ENCODE data around the gene ABLIM3. TPM values are rescaled to one million over a fixed set of nuclear protein-coding genes. Genes with fewer than 3 reads are reported as not detected.

The ABLIM3 gene
- total RNA-seq, 1 experiment from 2014 or later, result 111 TPM

GRCh38 chr5:149288436-149288835, 147.1 kb downstream of the ABLIM3 start:
- no peak for TF ChIP-seq CTCF (conservative IDR thresholded peaks at IDR 0.05)
- no peak for TF ChIP-seq EZH2 (IDR thresholded peaks at IDR 0.05; ENCODE audit: low read depth)
- ChIA-PET POLR2A (ENCODE audit: unreplicated experiment) (no interaction called here), CTCF (no interaction called here)
- Histone ChIP-seq H4K20me1 (ENCODE audit: insufficient read depth) (no peaks in the 10 kb centered on the region), H3K9me2 (ENCODE audit: insufficient read depth) (no peaks in the 10 kb centered on the region), H3K27me3 (ENCODE audit: insufficient read depth, low read depth) (no peaks in the 10 kb centered on the region), H3K9me3 (ENCODE audit: insufficient read depth, low read depth) (no peaks in the 10 kb centered on the region), H3K4me2 (no peak overlapping the region), H3K79me2 (ENCODE audit: low read depth) (no peaks in the 10 kb centered on the region), H3K4me3 (no peak overlapping the region), H3K4me1 (replicated peaks; ENCODE audit: insufficient read depth) (no peaks in the 10 kb centered on the region), H3F3A (ENCODE audit: insufficient read depth, low read depth) (no peaks in the 10 kb centered on the region), H3K36me3 (ENCODE audit: low read depth) (no peaks in the 10 kb centered on the region), H2AFZ (no peak overlapping the region), H3K27ac (no peak overlapping the region)
- intact Hi-C loops (cut with micrococcal nuclease; ENCODE audit: unreplicated experiment), result no loop called here
- no peak for DNase-seq
- no TSS peak for BruUV-seq (replicated peaks)

GRCh38 chr5:149289301-149289700, 148.0 kb downstream of the ABLIM3 start:
- no peak for DNase-seq
- TF ChIP-seq CTCF (conservative IDR thresholded peaks at IDR 0.05) (no peak), EZH2 (IDR thresholded peaks at IDR 0.05; ENCODE audit: low read depth) (no peak)
- Histone ChIP-seq H2AFZ (no peak overlapping the region), H3K9me2 (ENCODE audit: insufficient read depth) (no peaks in the 10 kb centered on the region), H3K9me3 (ENCODE audit: insufficient read depth, low read depth) (no peaks in the 10 kb centered on the region), H3F3A (ENCODE audit: insufficient read depth, low read depth) (no peaks in the 10 kb centered on the region), H3K4me2 (no peak overlapping the region), H3K4me1 (replicated peaks; ENCODE audit: insufficient read depth) (no peaks in the 10 kb centered on the region), H3K27me3 (ENCODE audit: insufficient read depth, low read depth) (no peaks in the 10 kb centered on the region), H3K4me3 (no peak overlapping the region), H3K27ac (no peak overlapping the region), H3K79me2 (ENCODE audit: low read depth) (no peaks in the 10 kb centered on the region), H4K20me1 (ENCODE audit: insufficient read depth) (no peaks in the 10 kb centered on the region), H3K36me3 (ENCODE audit: low read depth) (no peaks in the 10 kb centered on the region)
- CTCF ChIA-PET, result no interaction called here
- BruUV-seq (replicated peaks), result no TSS peak
- POLR2A ChIA-PET (ENCODE audit: unreplicated experiment), result no interaction called here
- intact Hi-C loops (cut with micrococcal nuclease; ENCODE audit: unreplicated experiment), result no loop called here

GRCh38 chr5:149294872-149295829, 153.9 kb downstream of the ABLIM3 start:
- no peaks in the 10 kb centered on the region for H3K36me3 ChIP-seq (ENCODE audit: low read depth)
- H4K20me1 ChIP-seq (ENCODE audit: insufficient read depth), result no peaks in the 10 kb centered on the region
- no peak overlapping the region for H3K27ac ChIP-seq
- no peaks in the 10 kb centered on the region for H3K79me2 ChIP-seq (ENCODE audit: low read depth)
- H3K9me2 ChIP-seq (ENCODE audit: insufficient read depth), result no peaks in the 10 kb centered on the region
- ChIA-PET POLR2A (ENCODE audit: unreplicated experiment) (no interaction called here), CTCF (interaction anchor here (0.6 kb wide), 1 partner anchor 288 kb away, joined by 3 read pairs; no protein-coding TSS in a partner anchor)
- BruUV-seq (replicated peaks), result no TSS peak
- H3K27me3 ChIP-seq (ENCODE audit: insufficient read depth, low read depth), result no peaks in the 10 kb centered on the region
- no peaks in the 10 kb centered on the region for H3F3A ChIP-seq (ENCODE audit: insufficient read depth, low read depth)
- intact Hi-C loops (cut with micrococcal nuclease; ENCODE audit: unreplicated experiment), result no loop called here
- no peak overlapping the region for H2AFZ ChIP-seq
- H3K9me3 ChIP-seq (ENCODE audit: insufficient read depth, low read depth), result no peaks in the 10 kb centered on the region
- H3K4me2 ChIP-seq, result no peak overlapping the region
- H3K4me1 ChIP-seq (replicated peaks; ENCODE audit: insufficient read depth), result no peaks in the 10 kb centered on the region
- no peak overlapping the region for H3K4me3 ChIP-seq
- no peak for DNase-seq
- TF ChIP-seq CTCF (conservative IDR thresholded peaks at IDR 0.05) (no peak), EZH2 (IDR thresholded peaks at IDR 0.05; ENCODE audit: low read depth) (no peak)
